Hippocampal formation (tissue), 2 donors: ENCODE measurements around the gene ACOT7.
"Not testable (repeated sequence)": the region's sequence is repeated elsewhere in the genome, so short reads cannot be mapped to it uniquely, and the experiment has no call there.

ENCODE experiments used
- DNase-seq, 2 donors: peaks; one replicate each; lab custom pipeline; 2025; lab: John Stamatoyannopoulos, UW

The ACOT7 gene, protein sequence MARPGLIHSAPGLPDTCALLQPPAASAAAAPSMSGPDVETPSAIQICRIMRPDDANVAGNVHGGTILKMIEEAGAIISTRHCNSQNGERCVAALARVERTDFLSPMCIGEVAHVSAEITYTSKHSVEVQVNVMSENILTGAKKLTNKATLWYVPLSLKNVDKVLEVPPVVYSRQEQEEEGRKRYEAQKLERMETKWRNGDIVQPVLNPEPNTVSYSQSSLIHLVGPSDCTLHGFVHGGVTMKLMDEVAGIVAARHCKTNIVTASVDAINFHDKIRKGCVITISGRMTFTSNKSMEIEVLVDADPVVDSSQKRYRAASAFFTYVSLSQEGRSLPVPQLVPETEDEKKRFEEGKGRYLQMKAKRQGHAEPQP

DNA sequence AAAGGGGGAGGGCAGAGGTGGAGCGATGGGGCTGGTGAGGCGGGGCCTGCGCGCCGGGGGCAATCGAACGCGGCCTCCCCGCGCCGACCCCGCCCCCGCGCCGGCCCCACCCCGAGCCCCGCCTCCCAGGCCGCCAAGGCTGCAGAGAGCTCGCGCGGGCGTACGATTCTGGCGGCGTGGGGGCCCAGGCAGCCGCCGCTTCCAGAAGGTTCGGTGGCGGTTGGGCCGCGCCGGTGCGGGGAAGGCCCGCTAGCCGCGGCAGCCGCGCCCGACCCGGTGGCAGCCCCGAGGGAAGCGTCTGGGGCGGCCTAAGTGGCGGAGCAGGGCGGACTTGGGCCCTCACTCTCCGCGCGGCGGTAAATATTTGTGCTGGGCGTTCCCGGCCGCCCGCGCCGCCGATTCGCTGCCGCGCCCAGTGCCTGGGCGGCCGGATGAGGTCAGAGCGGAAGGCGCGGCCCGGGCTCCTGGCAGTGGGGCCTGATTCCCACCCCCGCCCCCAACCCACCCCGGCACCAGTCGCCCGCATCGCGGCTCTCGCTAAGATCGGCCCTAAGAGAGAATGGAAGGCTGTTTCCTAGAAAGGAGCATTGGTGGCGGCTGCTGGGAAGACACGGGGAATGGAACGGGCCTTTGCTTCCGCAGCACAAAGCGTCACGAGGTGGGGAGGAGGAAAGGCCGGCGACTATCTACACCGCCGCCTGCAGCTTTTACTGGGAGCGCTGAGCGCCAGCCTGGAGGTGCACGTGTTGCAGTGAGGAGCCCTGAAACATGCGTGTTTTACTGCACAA lies at the start of gene ACOT7:
ACOT7 (minus strand) TSS at position 368 of the 788 bp plus-strand sequence. CDS start 368 bp downstream, outside the sequence.
- peak; percentile 88 to 93 for DNase-seq

DNA sequence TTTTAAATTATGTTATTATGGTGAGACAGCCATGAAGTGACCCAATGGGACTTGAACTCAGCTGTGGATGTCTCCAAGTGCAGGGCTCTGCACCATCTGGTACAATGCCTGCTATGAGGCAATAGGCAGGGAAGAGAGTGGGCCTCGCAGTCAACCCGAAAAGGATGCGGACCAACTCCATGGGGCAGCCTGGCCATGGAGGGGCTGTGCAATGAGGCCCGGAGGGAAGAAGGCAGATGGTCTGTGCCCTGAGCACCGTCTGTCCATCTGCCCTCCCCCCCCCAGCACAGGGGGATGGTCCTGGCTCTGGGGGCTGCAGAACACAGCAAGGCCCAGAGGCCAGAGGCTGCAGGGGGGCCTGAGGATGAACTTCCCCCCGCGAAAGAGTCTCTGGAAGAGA lies 48.0 kb upstream of the ACOT7 start:
- no peak for DNase-seq

DNA sequence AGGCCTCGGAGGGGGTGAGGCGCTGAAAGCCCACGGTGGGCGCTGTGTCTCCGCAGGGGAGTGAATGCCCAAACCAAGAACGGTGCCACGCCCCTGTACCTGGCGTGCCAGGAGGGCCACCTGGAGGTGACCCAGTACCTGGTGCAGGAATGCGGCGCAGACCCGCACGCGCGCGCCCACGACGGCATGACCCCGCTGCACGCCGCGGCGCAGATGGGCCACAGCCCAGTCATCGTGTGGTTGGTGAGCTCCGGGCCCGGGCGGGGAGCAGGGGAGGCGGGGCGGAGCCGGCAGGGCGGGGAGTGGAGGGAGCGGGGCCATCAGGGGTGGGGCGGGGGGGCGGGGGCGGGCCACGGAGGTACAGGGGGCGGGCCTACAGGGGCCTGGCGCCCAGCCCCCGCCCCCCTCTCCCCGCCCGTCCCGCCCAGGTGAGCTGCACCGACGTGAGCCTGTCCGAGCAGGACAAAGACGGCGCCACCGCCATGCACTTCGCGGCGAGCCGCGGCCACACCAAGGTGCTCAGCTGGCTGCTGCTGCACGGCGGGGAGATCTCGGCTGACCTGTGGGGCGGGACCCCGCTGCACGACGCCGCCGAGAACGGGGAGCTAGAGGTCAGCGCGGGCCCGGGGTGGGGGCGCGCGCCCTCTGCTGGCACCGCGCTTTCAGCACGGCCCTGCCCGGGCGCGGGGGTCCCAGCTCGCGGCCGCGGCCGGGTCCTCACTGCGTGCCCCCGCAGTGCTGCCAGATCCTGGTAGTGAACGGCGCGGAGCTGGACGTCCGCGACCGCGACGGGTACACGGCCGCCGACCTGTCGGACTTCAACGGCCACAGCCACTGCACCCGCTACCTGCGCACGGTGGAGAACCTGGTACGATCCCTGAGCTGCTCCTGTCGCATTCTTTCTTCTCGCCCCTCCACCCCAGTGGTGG lies 46.9 kb upstream of the ACOT7 start:
- DNase-seq = no peak

DNA sequence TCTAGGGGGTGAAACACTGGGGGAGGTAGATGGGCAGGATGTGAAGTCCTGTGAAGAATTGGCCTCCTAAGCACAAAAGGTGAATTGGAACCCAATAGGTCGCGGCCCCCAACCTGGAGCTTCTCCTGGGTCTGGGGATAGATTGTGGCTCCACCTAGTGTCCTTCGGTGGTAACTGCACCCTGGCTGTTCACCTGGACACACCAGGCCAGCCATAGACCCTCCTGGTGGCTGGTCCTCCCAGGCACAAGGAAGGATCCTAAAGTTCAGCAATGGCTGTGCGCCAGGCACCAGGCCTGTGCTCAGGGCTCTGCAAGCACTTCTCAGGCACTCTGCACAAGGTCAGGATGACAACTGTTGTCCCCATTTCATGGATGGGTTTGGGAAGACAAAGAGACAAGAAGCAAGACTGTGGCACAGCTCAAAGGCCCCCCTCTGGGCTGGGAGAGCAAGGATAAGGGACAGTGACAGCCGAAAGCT lies 44.5 kb upstream of the ACOT7 start:
- peak in 1 of 2 donors; percentile 8 for DNase-seq

DNA sequence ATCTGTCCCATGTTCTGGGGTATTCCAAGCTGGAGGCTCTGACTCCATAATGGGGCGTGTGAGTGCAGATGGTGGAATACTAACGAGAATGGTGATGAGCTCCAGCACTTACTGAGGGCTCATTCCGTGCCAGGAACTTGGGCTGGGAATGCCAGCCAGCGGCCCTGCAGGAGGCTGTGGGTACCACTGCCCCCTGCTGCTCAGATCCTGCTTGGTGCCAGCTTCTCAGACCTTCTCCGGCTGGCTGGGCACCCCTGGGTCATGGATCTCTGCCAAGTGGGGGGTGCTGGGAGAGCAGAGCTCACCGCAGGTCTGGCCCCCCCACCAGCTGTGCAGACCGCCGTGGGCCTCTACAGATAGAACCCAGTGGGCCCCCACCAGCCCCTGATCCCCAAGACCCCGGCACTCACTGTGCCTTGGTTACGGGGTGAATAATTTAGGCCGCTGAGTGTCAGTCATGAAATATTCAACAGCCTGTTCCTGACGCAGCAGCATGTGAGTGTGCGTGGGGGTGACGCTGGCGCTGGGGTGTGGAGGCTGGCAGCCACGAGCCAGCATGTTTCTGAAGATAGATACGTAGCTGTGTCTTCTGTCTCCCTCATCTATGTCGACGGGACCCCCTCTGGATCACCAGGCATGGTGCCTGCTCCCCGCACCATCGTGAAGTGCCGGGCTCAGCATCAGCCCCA lies 43.6 kb upstream of the ACOT7 start:
- peak; percentile 5 to 42 for DNase-seq

DNA sequence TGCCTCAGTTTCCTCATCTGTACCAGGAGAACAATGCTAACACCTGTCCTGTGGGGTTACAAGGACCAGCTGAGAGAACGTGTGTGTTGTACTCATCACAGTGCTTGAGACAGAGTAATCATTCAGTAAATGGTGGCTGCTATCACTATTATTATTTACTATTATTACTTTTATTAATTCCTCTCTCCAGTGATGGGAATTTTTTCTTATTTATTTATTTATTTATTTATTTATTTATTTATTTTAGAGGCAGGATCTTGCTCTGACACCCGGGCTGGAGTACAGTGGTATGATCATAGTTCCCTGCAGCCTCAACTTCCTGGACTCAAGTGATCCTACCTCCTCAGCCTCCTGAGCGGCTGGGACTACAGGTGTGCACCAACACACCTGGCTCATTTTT lies 42.7 kb upstream of the ACOT7 start:
- DNase-seq = not testable (repeated sequence)

DNA sequence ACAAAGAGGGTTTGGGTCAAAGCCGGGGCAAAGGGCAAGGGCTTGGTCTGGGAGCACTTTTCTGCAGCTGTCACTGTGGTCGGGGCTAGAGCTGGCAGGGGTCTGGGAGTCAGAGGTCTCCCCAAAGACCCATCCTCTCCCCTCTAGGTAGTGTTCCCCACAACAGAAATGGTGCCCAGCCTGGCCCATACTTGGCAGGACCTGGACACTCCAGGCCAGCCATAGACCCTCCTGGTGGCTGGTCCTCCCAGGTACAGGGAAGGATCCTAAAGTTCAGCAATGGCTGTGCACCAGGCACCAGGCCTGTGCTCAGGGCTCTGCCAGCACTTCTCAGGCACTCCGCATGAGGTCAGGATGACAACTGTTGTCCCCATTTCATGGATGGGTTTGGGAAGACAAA lies 42.0 kb upstream of the ACOT7 start:
- DNase-seq = no peak

DNA sequence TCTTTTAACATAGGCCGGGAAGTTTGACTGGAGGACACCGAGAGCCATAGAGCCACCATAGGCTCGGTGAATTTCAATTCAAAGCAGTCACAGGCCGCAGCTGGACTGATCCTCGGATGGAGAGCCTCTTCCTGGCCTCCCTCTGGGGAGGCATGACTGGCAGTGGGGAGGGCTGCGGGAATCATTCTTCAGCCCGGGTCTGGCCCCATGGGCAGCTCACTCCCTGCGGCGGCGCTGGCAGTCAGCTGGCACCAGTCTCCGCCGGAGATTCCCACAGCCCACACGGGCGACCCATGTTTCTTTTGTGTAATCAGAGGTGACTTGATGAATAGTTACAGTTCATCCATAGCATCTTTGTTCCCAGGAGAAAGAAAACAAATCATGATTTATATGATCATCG lies 41.6 kb upstream of the ACOT7 start:
- DNase-seq = no peak

DNA sequence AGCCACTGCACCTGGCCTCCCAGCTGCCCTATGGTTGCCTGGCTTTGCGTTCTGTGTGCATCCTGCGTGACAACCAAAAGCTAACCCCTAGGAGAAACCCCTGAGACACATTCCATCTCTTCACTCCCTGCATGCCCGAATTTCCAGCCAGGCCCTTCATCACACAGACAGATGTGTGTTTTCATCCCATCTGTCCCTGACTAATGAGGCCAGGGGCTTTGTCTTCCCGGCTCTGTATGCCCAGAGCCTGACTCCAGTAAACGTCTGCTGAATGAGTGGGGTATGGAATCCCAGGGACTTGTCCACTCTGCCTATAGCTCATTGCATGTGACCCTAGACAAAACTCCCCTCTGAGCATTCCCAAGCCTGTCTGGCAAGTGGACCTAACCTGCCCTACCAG lies 40.6 kb upstream of the ACOT7 start:
- DNase-seq = no peak

DNA sequence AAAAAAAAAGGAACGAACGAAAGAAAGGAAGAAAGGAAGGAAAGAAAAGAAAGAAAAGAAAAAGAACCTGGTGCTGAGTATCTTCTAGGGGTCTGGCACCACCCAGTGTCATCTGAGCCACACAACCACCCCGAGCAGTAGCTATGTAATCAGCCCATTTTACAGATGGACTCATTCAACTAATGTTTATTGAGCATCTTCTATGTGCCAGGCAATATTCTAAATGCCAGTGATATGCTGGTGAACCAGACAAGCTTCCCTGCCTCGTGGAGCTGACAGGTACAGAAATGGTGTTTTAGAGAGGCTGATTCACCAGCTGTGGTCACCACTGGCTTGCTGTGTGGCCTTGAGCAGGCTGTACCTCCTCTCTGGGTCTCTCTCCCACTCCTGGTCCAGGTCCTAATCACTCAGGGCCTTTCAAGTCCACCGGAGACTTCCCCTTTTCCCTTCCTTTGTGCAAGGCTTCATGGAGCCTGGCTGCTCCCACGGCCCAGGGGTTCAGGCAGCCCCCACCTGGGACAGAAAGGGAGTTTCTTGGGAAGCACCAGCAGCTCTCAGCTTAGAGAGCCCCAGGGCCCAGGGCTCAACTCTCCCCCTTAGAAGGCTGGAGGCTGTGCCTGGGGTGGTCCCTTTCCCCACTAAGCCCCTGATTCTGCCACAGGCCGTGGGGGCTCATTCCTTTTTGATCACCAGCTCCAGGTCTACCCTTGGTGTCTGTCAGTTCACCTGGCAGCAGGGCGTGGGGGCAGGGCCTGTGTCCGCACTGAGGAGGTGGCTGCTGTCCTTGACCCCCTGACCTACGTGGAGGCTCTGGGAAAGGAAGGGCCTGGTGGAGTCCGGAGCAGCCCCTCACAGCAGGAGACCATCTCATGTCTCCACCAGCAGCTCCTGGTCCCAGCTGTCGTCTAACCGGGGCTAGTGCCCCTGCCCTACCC lies 38.3 kb upstream of the ACOT7 start:
- DNase-seq = not testable (repeated sequence)

DNA sequence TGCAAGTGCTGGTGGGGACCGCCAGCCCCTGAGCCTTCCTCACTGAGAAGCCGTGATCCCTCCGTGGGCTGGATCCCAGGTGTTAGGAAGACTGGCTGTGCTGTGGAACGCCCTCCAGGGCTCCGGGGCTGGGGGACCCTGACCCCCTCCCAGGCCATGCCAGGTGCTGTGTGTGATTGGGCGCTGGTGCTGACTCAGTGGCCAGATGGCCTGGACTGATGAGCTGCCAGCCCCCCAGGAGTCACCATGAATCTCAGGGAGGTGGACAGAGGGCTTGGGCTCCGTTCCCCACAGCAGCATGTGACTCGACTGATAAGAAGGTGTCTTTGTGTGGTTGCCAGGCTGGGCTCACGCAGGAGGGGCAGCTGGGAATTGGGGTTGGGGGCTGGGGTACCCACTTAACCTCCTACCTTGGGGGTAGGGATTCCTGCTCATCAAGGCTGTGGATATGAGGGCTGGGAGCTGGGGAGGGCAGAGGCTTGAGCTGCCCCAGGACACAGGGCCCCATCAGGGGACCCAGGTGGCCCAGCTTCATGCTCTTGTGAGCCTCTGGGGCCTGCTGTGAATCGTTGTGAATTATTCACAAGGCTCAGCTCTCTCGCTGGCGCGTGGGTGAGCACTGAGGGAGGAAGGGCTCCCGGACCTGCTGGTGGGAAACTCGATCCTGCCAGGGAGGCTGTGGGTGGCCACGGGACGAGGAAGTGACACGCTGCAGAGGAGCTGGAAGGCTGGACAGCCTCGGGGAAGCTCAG lies 36.3 kb upstream of the ACOT7 start:
- not testable (repeated sequence) for DNase-seq

DNA sequence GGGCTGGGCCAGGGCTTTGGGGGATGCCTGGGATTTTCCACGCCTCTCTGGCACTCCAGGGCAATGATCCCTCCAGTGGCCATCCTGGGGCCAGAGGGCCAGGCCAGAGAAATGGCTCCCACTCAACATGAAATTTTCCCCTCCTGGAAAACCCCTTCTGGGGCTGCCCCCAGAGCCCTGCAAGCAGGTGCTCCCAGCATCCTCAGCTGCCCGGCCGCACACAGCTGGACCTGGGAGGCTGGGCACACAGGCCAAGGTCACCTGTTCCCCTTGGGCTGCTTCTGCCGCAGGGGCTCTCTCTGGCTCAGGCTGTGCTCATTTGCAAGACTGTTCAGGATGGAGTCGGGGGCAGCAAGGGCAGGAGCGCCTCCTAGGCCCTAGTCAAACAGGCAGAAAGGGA lies 34.9 kb upstream of the ACOT7 start:
- DNase-seq = not testable (repeated sequence)

DNA sequence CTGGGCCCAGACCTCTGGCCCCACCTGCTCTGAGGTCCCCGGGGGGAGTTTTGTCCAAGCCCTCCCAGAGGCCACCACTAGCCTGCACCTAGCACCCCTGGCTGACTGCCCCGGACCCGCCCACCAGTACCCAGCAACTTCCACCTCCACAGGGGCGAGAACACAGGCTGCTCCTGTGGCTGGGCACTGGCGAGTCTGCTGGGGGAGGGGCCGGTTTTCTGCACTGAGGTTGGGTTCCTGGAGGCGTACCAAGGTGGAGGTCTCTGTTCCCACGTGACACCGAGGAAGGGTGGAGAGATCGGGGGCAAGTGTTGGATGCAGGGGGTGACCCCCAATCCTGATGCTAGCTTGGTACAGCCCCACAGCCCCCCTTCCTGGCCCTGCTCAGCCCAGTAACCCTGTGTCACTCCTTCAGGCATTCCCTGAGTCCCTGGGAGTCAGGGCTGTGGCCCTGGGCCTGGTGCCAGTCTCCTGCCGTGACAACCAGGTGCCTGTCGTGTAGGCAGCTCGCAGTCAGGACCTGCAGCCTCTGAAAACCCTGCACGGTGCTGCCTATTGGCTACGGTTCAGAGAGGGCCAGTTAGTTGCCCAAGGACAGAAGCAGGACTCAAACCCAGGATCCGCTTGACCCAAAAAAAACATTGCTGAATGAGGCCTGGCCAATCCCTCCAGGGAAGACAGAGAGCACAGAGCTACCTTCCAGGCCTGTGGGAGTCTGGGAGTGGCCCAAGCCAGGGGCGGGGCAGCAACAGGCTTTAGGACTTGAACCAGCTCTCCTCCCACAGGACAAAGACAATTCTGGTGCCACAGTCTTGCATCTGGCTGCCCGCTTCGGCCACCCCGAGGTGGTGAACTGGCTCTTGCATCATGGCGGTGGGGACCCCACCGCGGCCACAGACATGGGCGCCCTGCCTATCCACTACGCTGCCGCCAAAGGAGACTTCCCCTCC lies 34.1 kb upstream of the ACOT7 start:
- DNase-seq = no peak

DNA sequence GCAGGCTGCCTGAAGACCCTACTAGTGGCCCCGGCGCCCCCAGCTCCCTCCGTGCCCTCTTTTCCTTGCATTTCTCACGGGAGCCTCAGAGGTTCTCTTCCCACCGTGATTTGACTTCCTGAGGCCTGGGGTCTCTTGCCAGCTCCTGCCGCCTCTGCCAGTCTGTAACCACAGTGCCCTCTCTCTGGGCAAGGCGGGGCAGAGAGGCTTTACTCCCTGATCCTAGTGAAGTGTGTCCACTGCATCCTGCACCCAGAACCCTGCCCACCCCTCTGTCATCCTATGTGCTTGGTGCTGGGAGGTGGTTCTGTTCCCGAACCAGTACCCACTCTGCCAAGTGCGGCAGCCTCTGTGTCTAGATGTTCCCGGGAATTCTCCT lies 33.4 kb upstream of the ACOT7 start:
- no peak for DNase-seq

DNA sequence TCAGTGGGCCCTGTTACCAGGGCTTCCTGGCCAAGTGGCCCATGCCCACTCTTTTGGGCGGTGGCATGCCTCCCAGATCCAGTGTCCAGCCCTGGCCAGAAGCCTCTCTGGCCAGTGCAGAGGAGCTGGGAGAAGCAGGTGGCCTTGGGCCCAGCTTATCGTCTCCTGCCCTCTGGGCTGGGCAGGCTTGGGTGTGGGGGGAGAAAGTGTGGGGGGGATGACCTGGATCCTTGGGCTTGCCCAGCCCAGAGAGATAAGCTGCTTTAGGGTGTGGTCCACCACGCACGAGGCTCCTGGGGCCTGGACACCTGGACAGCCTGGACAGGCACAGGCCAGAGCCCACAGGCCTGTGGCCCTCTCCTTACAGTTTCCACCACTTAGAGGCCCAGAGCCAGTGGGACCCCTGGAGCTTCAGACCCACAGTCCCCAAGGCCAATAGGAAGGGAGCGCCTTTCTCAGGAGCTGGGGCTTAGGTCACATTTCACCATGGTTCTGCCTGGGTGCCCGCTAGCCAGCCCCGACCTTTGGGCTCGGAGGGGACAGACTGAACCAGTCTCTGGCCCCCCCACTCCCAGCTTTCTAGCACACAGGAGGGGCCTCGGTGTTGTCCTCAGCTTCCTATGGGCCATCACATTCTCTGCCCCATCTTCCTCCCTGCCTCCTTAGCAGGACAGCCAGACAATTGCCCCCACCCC lies 32.9 kb upstream of the ACOT7 start:
- no peak for DNase-seq

DNA sequence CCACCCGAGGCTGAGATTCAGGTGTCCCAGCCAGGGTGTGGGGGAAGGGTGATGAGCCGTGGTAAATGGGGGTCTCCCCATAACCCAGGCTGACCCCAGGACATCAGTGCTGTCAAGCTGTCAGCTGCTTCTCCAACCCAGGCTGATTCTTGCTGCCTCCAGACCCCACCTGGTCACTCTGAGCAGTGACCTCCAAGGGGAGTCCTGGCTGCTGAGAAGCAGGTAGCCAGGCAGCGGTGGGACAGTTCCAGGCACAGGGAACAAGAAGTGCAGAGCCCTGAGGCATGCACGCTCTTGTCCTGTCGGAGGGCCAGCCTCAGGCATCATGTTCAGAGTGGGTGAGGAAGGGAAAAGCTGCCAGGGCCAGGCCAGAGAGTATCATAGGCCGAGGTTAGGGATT lies 32.1 kb upstream of the ACOT7 start:
- DNase-seq = no peak
